Activated T-helper 1 cell treated with anti-CD3 and anti-CD28 coated beads, Interleukin-12 subunit alpha, Interleukin-12 subunit beta, Interleukin-2, Interleukin-4 antibody, amounts not matched to agents 30 ng/mL and 10 ng/mL and 1 ng/mL, durations not matched to agents 14 hours and 24 hours and 36 hours (primary cell): ENCODE results near the gene SLC35F1. TPM values are rescaled to one million over a fixed set of nuclear protein-coding genes. Genes with fewer than 3 reads are reported as not detected.

Experiments
- total RNA-seq: library from RNA; stranded (reverse); gene quantifications from 2 replicates; pipeline ENCODE4 v1.2.3, GENCODE V29; 2022

Gene SLC35F1
- total RNA-seq, 1 donor from 2014 or later, result not detected

Other genes starting within 250 kb of the SLC35F1 start
- 49.5 and 52.1 TPM in 2 replicates for gene NUS1, start 231.8 kb upstream of the SLC35F1 start, total RNA-seq